ENCODE measurements around the gene SLC27A6. TPM values are rescaled to one million over a fixed set of nuclear protein-coding genes. Genes with fewer than 3 reads are reported as not detected.
"Not testable (repeated sequence)": the region's sequence is repeated elsewhere in the genome, so short reads cannot be mapped to it uniquely, and the experiment has no call there.

SLC27A6 gene
- polyA plus RNA-seq, 1 of the 3 experiments (the other 2 are of a cell fraction) = 0.12 TPM

GRCh38 chr5:129031886-129032683, 66.8 kb downstream of the SLC27A6 start (continued):
- no peak for TF ChIP-seq CTCF (IDR thresholded peaks at IDR 0.05)
- no peak for TF ChIP-seq SIN3A (IDR thresholded peaks at IDR 0.05; ENCODE audit: borderline replicate concordance, low read depth, low read length)
- TF ChIP-seq MXI1 (IDR thresholded peaks at IDR 0.05; ENCODE audit: low read depth, low read length) = no peak
- no peak for TF ChIP-seq GABPA (IDR thresholded peaks at IDR 0.05; ENCODE audit: low read depth)

- H3K9me2 ChIP-seq; H3K27me3 ChIP-seq (ENCODE audit: insufficient read depth); H3K79me2 ChIP-seq (ENCODE audit: insufficient read depth); H3K4me2 ChIP-seq; H3K9me3 ChIP-seq; H3K9ac ChIP-seq; H3K27ac ChIP-seq (ENCODE audit: low read depth in 2 of 2, low read length in 1 of 2); H3K4me1 ChIP-seq (ENCODE audit: control insufficient read depth in 1 of 2, insufficient read depth in 2 of 2, low read depth in 1 of 2, low read length in 1 of 2); H2AFZ ChIP-seq (ENCODE audit: low read depth); DNase-seq; H3K36me3 ChIP-seq (replicated peaks in 1 of 2; ENCODE audit: control insufficient read depth in 1 of 2, insufficient read depth in 2 of 2, low read length in 1 of 2); POLR2A ChIA-PET; H3F3A ChIP-seq (replicated peaks; ENCODE audit: insufficient read depth); H4K20me1 ChIP-seq (ENCODE audit: insufficient read depth); H3K4me3 ChIP-seq (ENCODE audit: low read depth in 2 of 2, low read length in 1 of 2): not testable (repeated sequence)
- CTCF ChIA-PET = interaction anchor here (0.7 kb wide), 1 partner anchor 18 kb away, joined by 3 read pairs; no protein-coding TSS in a partner anchor
- 35% methylated on average over 3 of the region's 3 CpGs for WGBS (ENCODE audit: low lambda C conversion rate)
Observed at GRCh38 chr5:129036257-129036656, 71.0 kb downstream of the SLC27A6 start.

GRCh38 chr5:129041196-129041881, 76.1 kb downstream of the SLC27A6 start:
- no peaks in the 10 kb centered on the region for H3K27me3 ChIP-seq (ENCODE audit: insufficient read depth)
- POLR2A ChIA-PET = no interaction called here
- no peaks in the 10 kb centered on the region for H3K79me2 ChIP-seq (ENCODE audit: insufficient read depth)
- H3K27ac ChIP-seq (ENCODE audit: low read depth in 2 of 2, low read length in 1 of 2) = no peak overlapping the region
- H3K4me3 ChIP-seq (ENCODE audit: low read depth in 2 of 2, low read length in 1 of 2) = no peak overlapping the region
- no peaks in the 10 kb centered on the region for H3F3A ChIP-seq (replicated peaks; ENCODE audit: insufficient read depth)
- no peaks in the 10 kb centered on the region for H3K9me3 ChIP-seq
- H2AFZ ChIP-seq (ENCODE audit: low read depth) = no peak overlapping the region
- H3K4me1 ChIP-seq (ENCODE audit: control insufficient read depth in 1 of 2, insufficient read depth in 2 of 2, low read depth in 1 of 2, low read length in 1 of 2) = no peaks in the 10 kb centered on the region
- 34% methylated on average over 4 of the region's 4 CpGs for WGBS (ENCODE audit: low lambda C conversion rate)
- no peak overlapping the region for H3K4me2 ChIP-seq
- no peak for TF ChIP-seq USF1 (IDR thresholded peaks at IDR 0.05; ENCODE audit: borderline replicate concordance, low read depth)
- TF ChIP-seq FOSL2 (IDR thresholded peaks at IDR 0.05; ENCODE audit: borderline replicate concordance, low read depth) = no peak
- TF ChIP-seq CHD2 (IDR thresholded peaks at IDR 0.05; ENCODE audit: low read length, partially characterized antibody) = no peak
- TF ChIP-seq RCOR1 (IDR thresholded peaks at IDR 0.05; ENCODE audit: low read length) = no peak
- TF ChIP-seq GATA2 (CRISPR knock-in tag; IDR thresholded peaks at IDR 0.05) = no peak
- no peak for TF ChIP-seq GABPA (IDR thresholded peaks at IDR 0.05; ENCODE audit: low read depth)
- no peak for TF ChIP-seq SMC3 (IDR thresholded peaks at IDR 0.05; ENCODE audit: low read depth, low read length)
- TF ChIP-seq TCF12 (IDR thresholded peaks at IDR 0.05) = no peak
- no peak for TF ChIP-seq POLR2AphosphoS5 (IDR thresholded peaks at IDR 0.05; ENCODE audit: low read depth, low read length)
- TF ChIP-seq FOXM1 (IDR thresholded peaks at IDR 0.05; ENCODE audit: low read depth) = no peak
- no peak for TF ChIP-seq MXI1 (IDR thresholded peaks at IDR 0.05; ENCODE audit: low read depth, low read length)
- no peaks in the 10 kb centered on the region for H3K36me3 ChIP-seq (replicated peaks in 1 of 2; ENCODE audit: control insufficient read depth in 1 of 2, insufficient read depth in 2 of 2, low read length in 1 of 2)
- H3K9me2 ChIP-seq = no peaks in the 10 kb centered on the region
- CTCF ChIA-PET = no interaction called here
- no peak overlapping the region for H3K9ac ChIP-seq
- no peaks in the 10 kb centered on the region for H4K20me1 ChIP-seq (ENCODE audit: insufficient read depth)
- no peak for DNase-seq

All from SK-N-SH (cell line).